GM12878 (cell line): ENCODE results near the gene HK3. TPM values are rescaled to one million over a fixed set of nuclear protein-coding genes. Genes with fewer than 3 reads are reported as not detected.

Source experiments
- ATAC-seq: fragments of 200-7000 bp; cut with Tn5 transposase; 3 replicates; pipeline ENCODE4 v1.9.1; 2020; ENCODE audit warnings: mild to moderate bottlenecking, moderate library complexity
- BruUV-seq: library from RNA; stranded (reverse); fragments of 400-500 nt; replicated peaks from 2 replicates; lab custom pipeline; 2021; lab: Mats Ljungman, UMichigan
- CTCF ChIA-PET: fragments of 300-600 bp; sonication (Branson Sonifier 250); formaldehyde crosslinking; extraction: SDS; loops from one replicate; lab custom pipeline; 2021; ENCODE audit warnings: inconsistent platforms; lab: Yijun Ruan, JAX
- POLR2A ChIA-PET: fragments of 350-600 bp; formaldehyde crosslinking; extraction: SDS; loops from one replicate; lab custom pipeline; 2021; ENCODE audit warnings: inconsistent platforms; lab: Charles Lee
- RAD21 ChIA-PET: fragments of 300-600 bp; sonication (Branson Sonifier 250); formaldehyde crosslinking; loops from one replicate; lab custom pipeline; 2023; ENCODE audit warnings: antibody characterized with exemption; ENCODE audit not compliant: unreplicated experiment; lab: Charles Lee
- SMC1A ChIA-PET: fragments of 300-600 bp; sonication (Branson Sonifier 250); formaldehyde crosslinking; loops from one replicate; lab custom pipeline; 2023; ENCODE audit not compliant: unreplicated experiment, uncharacterized antibody; lab: Charles Lee
- DNase-seq: peaks from one replicate; pipeline ENCODE4 v3.0.0-alpha.2; 2011; ENCODE audit warnings: low read depth, low spot score
- FAIRE-seq: peaks from 3 replicates; lab custom pipeline; 2011; peaks lifted over from hg19 to GRCh38; lab: Jason Lieb, UNC
- H2AFZ ChIP-seq: 2 replicates; pipeline ENCODE4 v1.6.0; 2011; ENCODE audit warnings: low read depth, low read length, control low read depth; ENCODE audit not compliant: control insufficient read depth
- H3K27ac ChIP-seq: 2 replicates; pipeline ENCODE4 v1.5.1; 2011; ENCODE audit warnings: control low read depth; ENCODE audit not compliant: control insufficient read depth, insufficient read depth
- H3K27me3 ChIP-seq, 2 experiments: replicated peaks in 1 of 2; 2 replicates each; pipeline versions ENCODE4 v1.6.0 to v1.6.1; 2011; ENCODE audit warnings: low read length in 1 of 2; ENCODE audit not compliant: control insufficient read depth in 2 of 2, insufficient read depth in 2 of 2
- H3K36me3 ChIP-seq, 2 experiments: 2 replicates each; pipeline ENCODE4 v1.5.1; 2011; ENCODE audit warnings: low read length in 1 of 2; ENCODE audit not compliant: control insufficient read depth in 2 of 2, insufficient read depth in 2 of 2
- H3K4me1 ChIP-seq: 2 replicates; pipeline ENCODE4 v1.6.1; 2011; ENCODE audit warnings: mild to moderate bottlenecking, low read length, moderate library complexity, mixed read lengths; ENCODE audit not compliant: control insufficient read depth, insufficient read depth
- H3K4me2 ChIP-seq: 2 replicates; pipeline ENCODE4 v1.6.0; 2011; ENCODE audit warnings: control low read depth; ENCODE audit not compliant: control insufficient read depth, insufficient read depth
- H3K4me3 ChIP-seq: fragments of 200-600 bp; sonication (generic); 2 replicates; pipeline ENCODE4 v1.5.1; 2016
- H3K79me2 ChIP-seq: 2 replicates; pipeline ENCODE4 v1.6.0; 2011; ENCODE audit warnings: low read length; ENCODE audit not compliant: control insufficient read depth, insufficient read depth
- H3K9ac ChIP-seq: 2 replicates; pipeline ENCODE4 v1.8.0; 2011; ENCODE audit warnings: low read length, control low read depth, mixed read lengths; ENCODE audit not compliant: control insufficient read depth, insufficient read depth
- H3K9me3 ChIP-seq: replicated peaks from 3 replicates; pipeline ENCODE4 v1.5.1; 2011; ENCODE audit warnings: mild to moderate bottlenecking, low read length; ENCODE audit not compliant: control insufficient read depth, insufficient read depth
- H4K20me1 ChIP-seq: 2 replicates; pipeline ENCODE4 v1.6.0; 2011; ENCODE audit not compliant: control insufficient read depth, insufficient read depth
- FOXK2 ChIP-seq: fragments of 450-650 bp; IDR thresholded peaks from 2 replicates; pipeline ENCODE4 v1.6.1; 2017; ENCODE audit warnings: mild to moderate bottlenecking, moderate library complexity
- JUND ChIP-seq: IDR thresholded peaks from 2 replicates; pipeline ENCODE4 v1.6.1; 2012; ENCODE audit warnings: low read depth, mild to moderate bottlenecking, low read length, improper control_type of control experiment, moderate library complexity
- MTA2 ChIP-seq: fragments of 450-650 bp; IDR thresholded peaks from 2 replicates; pipeline ENCODE4 v1.6.1; 2016; ENCODE audit warnings: low read depth, mild to moderate bottlenecking, moderate library complexity
- NFXL1 ChIP-seq: fragments of 450-650 bp; IDR thresholded peaks from 2 replicates; pipeline ENCODE4 v1.6.1; 2017; ENCODE audit warnings: antibody characterized with exemption, mild to moderate bottlenecking, borderline replicate concordance
- NR2C2 ChIP-seq: IDR thresholded peaks from 2 replicates; pipeline ENCODE4 v1.6.1; 2011; ENCODE audit warnings: borderline replicate concordance, low read depth; ENCODE audit not compliant: control insufficient read depth, insufficient read length
- NR2F1 ChIP-seq: fragments of 450-650 bp; conservative IDR thresholded peaks from 2 replicates; pipeline ENCODE4 v1.6.1; 2017; ENCODE audit warnings: mild to moderate bottlenecking
- RB1 ChIP-seq: fragments of 450-650 bp; formaldehyde crosslinking; IDR thresholded peaks from 2 replicates; pipeline ENCODE4 v1.6.1; 2017; ENCODE audit warnings: mild to moderate bottlenecking, borderline replicate concordance
- SREBF1 ChIP-seq: IDR thresholded peaks from 2 replicates; pipeline ENCODE4 v1.6.1; 2012; ENCODE audit warnings: mild to moderate bottlenecking, low read length
- TCF3 ChIP-seq: IDR thresholded peaks from 2 replicates; pipeline ENCODE4 v1.6.1; 2012; ENCODE audit warnings: low read depth, mild to moderate bottlenecking, low read length, borderline replicate concordance; ENCODE audit not compliant: insufficient read depth
- WGBS: methylation state at CpG from one replicate; pipeline ENCODE4 v1.1.6; 2016; ENCODE audit warnings: low lambda C conversion rate; ENCODE audit not compliant: insufficient replicate concordance, insufficient coverage; ENCODE audit errors: missing lambda C conversion rate; 5-methylcytosine and 5-hydroxymethylcytosine counted together
- in situ Hi-C: fragments of 300-500 bp; cut with MboI; formaldehyde crosslinking; loops from 9 replicates; pipeline ENCODE4 v1.14.3; 2018; ENCODE audit warnings: mixed read lengths
- intact Hi-C: fragments of 100-400 bp; cut with micrococcal nuclease; formaldehyde crosslinking; loops from one replicate; pipeline ENCODE4 v1.14.2; 2022; ENCODE audit not compliant: unreplicated experiment
- polyA plus RNA-seq, 11 experiments: library from polyadenylated mRNA; depleted of rRNA in 4 of 11; unstranded in 6 of 11; stranded (reverse) in 5 of 11; fragments of >200 nt; fragmentation: Nextera tagmentation in 4 of 11; fragmentation: Illumina TruSeq in 1 of 11; extraction: Ambion mirVana in 4 of 11; extraction: Trizol in 1 of 11; gene quantifications; 1 replicate in 1 of 11; 2 replicates in 10 of 11; pipeline versions ENCODE4 v1.2.1 to v1.2.3, GENCODE V29; 2011 to 2016; ENCODE audit warnings: inconsistent platforms in 2 of 11, missing spikeins in 2 of 11, low read depth in 1 of 11
- total RNA-seq, 4 experiments: library from RNA; depleted of rRNA in 3 of 4; stranded (reverse); fragments of >200 nt in 3 of 4; fragmentation: Illumina TruSeq in 1 of 4; extraction: Trizol in 1 of 4; gene quantifications; 2 replicates each; pipeline versions ENCODE4 v1.2.1 to v1.2.3, GENCODE V29; 2013 to 2021

Gene HK3
- total and polyA plus RNA-seq, 10 of the 15 experiments (the other 5 are each of a cell fraction or from before 2014, with no cell fraction given): 0.13 to 1.3 (median 0.26) TPM; not detected in 4

DNA sequence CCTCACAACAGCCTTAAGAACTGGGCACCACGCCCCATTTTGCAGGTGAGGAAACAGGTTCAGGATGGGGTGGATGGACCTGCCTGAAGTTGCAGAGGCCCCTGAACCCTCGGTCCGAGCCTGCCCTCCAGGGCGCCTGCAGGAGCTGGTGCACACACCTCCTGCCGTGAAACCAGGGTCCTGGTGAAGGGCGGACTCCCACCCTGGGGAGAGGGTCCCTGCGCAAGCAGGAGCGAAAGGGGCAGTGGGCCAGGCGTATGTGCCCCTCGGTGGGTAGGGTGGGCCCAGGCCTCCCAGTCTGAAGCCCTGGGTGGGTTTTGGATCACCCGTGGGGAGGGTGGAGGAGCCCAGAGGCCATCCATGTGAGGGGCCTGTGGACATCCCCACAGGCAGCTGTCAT, 37.9 kb downstream of the HK3 start:
- no peak overlapping the region for H2AFZ ChIP-seq
- no TSS peak for BruUV-seq
- H3K27ac ChIP-seq: no peak overlapping the region
- intact Hi-C loops (no loop called here), in situ Hi-C loops (no loop called here)
- no peak overlapping the region for H3K4me3 ChIP-seq
- no peaks in the 10 kb centered on the region for H3K4me1 ChIP-seq
- ChIA-PET CTCF (no interaction called here), RAD21 (no interaction called here), SMC1A (no interaction called here), POLR2A (interaction anchor here (1.1 kb wide), 1 partner anchor 21 kb away, joined by 4 read pairs; no protein-coding TSS in a partner anchor)
- no peaks in the 10 kb centered on the region for H3K79me2 ChIP-seq
- no peak for ATAC-seq
- no peaks in the 10 kb centered on the region for H3K36me3 ChIP-seq
- no peak overlapping the region for H3K4me2 ChIP-seq
- no peak for DNase-seq
- H4K20me1 ChIP-seq: no peaks in the 10 kb centered on the region; the same call in 1 of the 2 replicates
- FAIRE-seq: no peak
- H3K9ac ChIP-seq: no peak overlapping the region
- H3K9me3 ChIP-seq: no peaks in the 10 kb centered on the region
- WGBS: 30% methylated on average over 11 of the region's 11 CpGs
- TF ChIP-seq NR2C2 (no peak), FOXK2 (no peak)
- TF ChIP-seq, all 136 proteins: peak for 0
- peaks cover 3 to 4% of the 10 kb centered on the region in 2 experiments; a peak in 2 of 4 replicates for H3K27me3 ChIP-seq

DNA sequence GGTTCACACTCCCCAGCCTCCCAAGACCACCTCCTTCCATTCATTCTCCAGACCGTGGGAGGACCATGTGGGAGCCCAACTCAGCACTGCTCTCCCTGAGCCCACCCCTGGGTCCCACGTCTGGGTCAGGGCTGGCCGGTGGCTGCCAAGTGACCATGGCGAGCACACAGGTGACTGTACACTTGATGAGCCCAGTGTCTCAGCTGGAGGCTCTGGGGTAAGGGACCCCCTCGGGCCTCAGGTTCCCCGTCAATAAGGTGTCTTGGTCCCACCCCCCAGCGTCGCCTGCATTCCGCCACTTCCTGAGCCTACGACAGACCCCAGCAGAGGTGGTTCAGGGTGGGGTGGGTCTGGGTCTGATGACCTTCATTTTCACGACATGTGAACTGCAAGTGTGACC, 38.8 kb downstream of the HK3 start:
- no peak for DNase-seq
- H4K20me1 ChIP-seq: no peaks in the 10 kb centered on the region; the same call in 1 of the 2 replicates
- ChIA-PET POLR2A (no interaction called here), SMC1A (no interaction called here), RAD21 (no interaction called here), CTCF (no interaction called here)
- in situ Hi-C loops: no loop called here
- 40% methylated on average over 11 of the region's 11 CpGs for WGBS
- H3K79me2 ChIP-seq: no peaks in the 10 kb centered on the region
- no peaks in the 10 kb centered on the region for H3K9me3 ChIP-seq
- no peak for FAIRE-seq
- no peak overlapping the region for H3K9ac ChIP-seq
- H3K27me3 ChIP-seq: peaks cover 3 to 4% of the 10 kb centered on the region in 2 experiments; a peak in 3 of 4 replicates
- BruUV-seq: no TSS peak
- no peak overlapping the region for H2AFZ ChIP-seq
- H3K27ac ChIP-seq: no peak overlapping the region
- TF ChIP-seq MTA2 (no peak), NR2F1 (no peak), TCF3 (no peak), SREBF1 (no peak), NFXL1 (no peak), JUND (no peak), RB1 (no peak)
- H3K4me1 ChIP-seq: no peaks in the 10 kb centered on the region
- no peaks in the 10 kb centered on the region for H3K36me3 ChIP-seq
- H3K4me2 ChIP-seq: no peak overlapping the region
- ATAC-seq: no peak
- no peak overlapping the region for H3K4me3 ChIP-seq
- intact Hi-C loops: no loop called here
